T-cell (primary cell): ENCODE measurements around the gene SPOPL. TPM values are rescaled to one million over a fixed set of nuclear protein-coding genes. Genes with fewer than 3 reads are reported as not detected.

Experiments used
- ATAC-seq, 4 experiments: fragments of 200-7000 bp in 3 of 4; fragments of 150-1000 bp in 1 of 4; cut with Tn5 transposase; replicated peaks in 1 of 4; 1 replicate in 3 of 4; 2 replicates in 1 of 4; pipeline ENCODE4 v1.10.0; 2021; ENCODE audit warnings: moderate library complexity in 3 of 4, mild to moderate bottlenecking in 2 of 4, moderate number of reproducible peaks in 1 of 4
- CTCF ChIA-PET, 2 donors: fragments of 300-600 bp; sonication (Branson Sonifier 250); formaldehyde crosslinking; loops; one replicate each; lab custom pipeline; 2022; ENCODE audit warnings: antibody characterized with exemption in 2 of 2; lab: Charles Lee
- POLR2A ChIA-PET, 2 donors: fragments of 300-600 bp; sonication (Branson Sonifier 250); formaldehyde crosslinking; loops; one replicate each; lab custom pipeline; 2022; ENCODE audit warnings: antibody characterized with exemption in 2 of 2; lab: Charles Lee
- DNase-seq, 35 experiments: peaks; one replicate each; pipeline versions ENCODE4 v3.0.0 to v3.0.0-alpha.2; 2013 to 2023
- H3K27ac ChIP-seq: one replicate; pipeline ENCODE4 v1.5.1; 2013; ENCODE audit warnings: low read length
- H3K27me3 ChIP-seq, 2 experiments: replicated peaks in 1 of 2; 1 replicate in 1 of 2; 2 replicates in 1 of 2; pipeline versions ENCODE4 v1.6.1 to v1.7.0; 2013; ENCODE audit warnings: low read length in 1 of 2, mixed read lengths in 1 of 2; ENCODE audit not compliant: control insufficient read depth in 2 of 2, insufficient read depth in 2 of 2; ENCODE audit errors: extremely low read depth in 1 of 2
- H3K36me3 ChIP-seq, 2 donors: 1 replicate in 1 of 2; 2 replicates in 1 of 2; pipeline versions ENCODE4 v1.6.1 to v1.7.0; 2013; ENCODE audit warnings: low read length in 1 of 2; ENCODE audit not compliant: control insufficient read depth in 2 of 2, insufficient read depth in 1 of 2; ENCODE audit errors: extremely low read depth in 1 of 2
- H3K4me1 ChIP-seq, 2 experiments: 1 replicate in 1 of 2; 2 replicates in 1 of 2; pipeline versions ENCODE4 v1.6.1 to v1.7.0; 2013; ENCODE audit warnings: low read length in 2 of 2, mixed read lengths in 1 of 2; ENCODE audit not compliant: insufficient read depth in 2 of 2, control insufficient read depth in 1 of 2; ENCODE audit errors: extremely low read depth in 1 of 2
- H3K4me3 ChIP-seq, 2 donors: 1 replicate in 1 of 2; 2 replicates in 1 of 2; pipeline versions ENCODE4 v1.5.1 to v1.7.0; 2013; ENCODE audit warnings: mild to moderate bottlenecking in 2 of 2, low read length in 1 of 2, moderate library complexity in 1 of 2; ENCODE audit not compliant: control insufficient read depth in 1 of 2; ENCODE audit errors: extremely low read depth in 1 of 2
- H3K9me3 ChIP-seq: 2 replicates; pipeline ENCODE4 v1.7.0; 2013
- H3K27ac Mint-ChIP-seq, 2 donors: one replicate each; pipeline ENCODE4 v1.8.0; 2020 to 2021; ENCODE audit warnings: mild to moderate bottlenecking in 2 of 2, mixed read lengths in 2 of 2
- H3K27me3 Mint-ChIP-seq, 2 donors: one replicate each; pipeline ENCODE4 v1.8.0; 2021 to 2022; ENCODE audit warnings: mixed read lengths in 2 of 2
- H3K36me3 Mint-ChIP-seq: one replicate; pipeline ENCODE4 v1.8.0; 2021; ENCODE audit warnings: mixed read lengths
- H3K4me1 Mint-ChIP-seq, 3 donors: one replicate each; pipeline ENCODE4 v1.8.0; 2020 to 2022; ENCODE audit warnings: mixed read lengths in 3 of 3, mild to moderate bottlenecking in 1 of 3
- H3K4me3 Mint-ChIP-seq, 3 donors: one replicate each; pipeline ENCODE4 v1.8.0; 2020 to 2022; ENCODE audit warnings: mild to moderate bottlenecking in 3 of 3, mixed read lengths in 3 of 3, moderate library complexity in 3 of 3
- H3K9me3 Mint-ChIP-seq, 3 donors: one replicate each; pipeline ENCODE4 v1.8.0; 2020 to 2022; ENCODE audit warnings: mixed read lengths in 3 of 3
- WGBS: methylation state at CpG from one replicate; pipeline ENCODE4 v1.1.5; 2013; ENCODE audit warnings: missing lambda C conversion rate; ENCODE audit not compliant: insufficient coverage; 5-methylcytosine and 5-hydroxymethylcytosine counted together
- total RNA-seq, 35 experiments: library from RNA in 6 of 35; stranded (reverse) in 6 of 35; fragments of 120-200 nt in 1 of 35; gene quantifications; one replicate each; pipeline versions ENCODE4 v1.2.1 to v1.2.4 and lab custom pipeline; 2013 to 2026

The SPOPL gene
- total RNA-seq, 5 donors from 2014 or later (not counting 1 experiment from before 2014, with no cell fraction given) = 10.4 to 22.0 (median 11.8) TPM

- H3K9me3 ChIP-seq = no peaks in the 10 kb centered on the region
- no peaks in the 10 kb centered on the region for H3K9me3 Mint-ChIP-seq
- H3K4me1 Mint-ChIP-seq = peaks cover 52 to 58% (median 56%) of the 10 kb centered on the region in 3 donors
- no peak overlapping the region for H3K4me3 ChIP-seq
- H3K27ac Mint-ChIP-seq = peak overlapping the region; percentile 8 to 50
- H3K27ac ChIP-seq = no peak overlapping the region
- H3K36me3 Mint-ChIP-seq = peaks cover 3% of the 10 kb centered on the region
- ChIA-PET POLR2A (no interaction called here), CTCF (interaction anchor here (0.5 to 1.1 kb wide), 3 partner anchors 11 to 79 kb away, joined by 3 to 4 read pairs (median 3); no protein-coding TSS in a partner anchor)
- peaks cover 13 to 19% of the 10 kb centered on the region in 2 experiments for H3K4me1 ChIP-seq
- H3K27me3 Mint-ChIP-seq = no peaks in the 10 kb centered on the region
- H3K36me3 ChIP-seq = no peaks in the 10 kb centered on the region
- ATAC-seq (no peak), DNase-seq (no peak)
- peak overlapping the region; percentile 65 to 100 (median 98) for H3K4me3 Mint-ChIP-seq
- H3K27me3 ChIP-seq = no peaks in the 10 kb centered on the region
Observed at GRCh38 chr2:138504092-138504491, 2.5 kb downstream of the SPOPL start.

GRCh38 chr2:138504546-138505235 is 3.1 kb downstream of the SPOPL start:
- peaks cover 13 to 19% of the 10 kb centered on the region in 2 experiments for H3K4me1 ChIP-seq
- no peak overlapping the region for H3K4me3 ChIP-seq
- ChIA-PET POLR2A (no interaction called here), CTCF (interaction anchor here in 1 of 2 donors (1.1 kb wide), 1 partner anchor 18 kb away, joined by 3 read pairs; no protein-coding TSS in a partner anchor)
- DNase-seq (no peak), ATAC-seq (no peak)
- Mint-ChIP-seq H3K27ac (peak overlapping the region in 1 of 2 donors; percentile 29), H3K27me3 (no peaks in the 10 kb centered on the region), H3K36me3 (peaks cover 7% of the 10 kb centered on the region), H3K4me1 (peaks cover 55 to 61% (median 59%) of the 10 kb centered on the region in 3 donors), H3K4me3 (peak overlapping the region; percentile 22 to 100 (median 98)), H3K9me3 (no peaks in the 10 kb centered on the region)
- peaks cover 2% of the 10 kb centered on the region for H3K9me3 ChIP-seq
- WGBS = no CpG with 5 or more reads among the region's 2 CpGs
- no peaks in the 10 kb centered on the region for H3K36me3 ChIP-seq
- no peaks in the 10 kb centered on the region for H3K27me3 ChIP-seq
- H3K27ac ChIP-seq = no peak overlapping the region

- ChIA-PET CTCF (no interaction called here), POLR2A (no interaction called here)
- Histone ChIP-seq H3K4me1 (peaks cover 4 to 16% of the 10 kb centered on the region in 2 experiments), H3K27ac (no peak overlapping the region), H3K9me3 (peaks cover 7% of the 10 kb centered on the region), H3K27me3 (no peaks in the 10 kb centered on the region), H3K4me3 (no peak overlapping the region), H3K36me3 (no peaks in the 10 kb centered on the region)
- DNase-seq (no peak), ATAC-seq (no peak)
- Mint-ChIP-seq H3K4me1 (peaks cover 54 to 59% (median 55%) of the 10 kb centered on the region in 3 donors), H3K9me3 (peaks cover 0 to 6% (median 1%) of the 10 kb centered on the region in 3 donors), H3K27me3 (no peaks in the 10 kb centered on the region), H3K4me3 (no peak overlapping the region), H3K36me3 (peaks cover 15% of the 10 kb centered on the region), H3K27ac (no peak overlapping the region)
- 70% methylated on average over 2 of the region's 4 CpGs for WGBS
Observed at GRCh38 chr2:138507267-138507666, 5.7 kb downstream of the SPOPL start.

- peaks cover 0 to 7% (median 1%) of the 10 kb centered on the region in 3 donors for H3K9me3 Mint-ChIP-seq
- no peak overlapping the region for H3K27ac Mint-ChIP-seq
- no peak overlapping the region for H3K4me3 Mint-ChIP-seq
- H3K4me1 Mint-ChIP-seq = peaks cover 48 to 54% (median 50%) of the 10 kb centered on the region in 3 donors
- DNase-seq (no peak), ATAC-seq (no peak)
- H3K9me3 ChIP-seq = peaks cover 7% of the 10 kb centered on the region
- no peaks in the 10 kb centered on the region for H3K27me3 ChIP-seq
- no peak overlapping the region for H3K27ac ChIP-seq
- H3K27me3 Mint-ChIP-seq = peaks cover 0 to 5% of the 10 kb centered on the region in 2 donors
- ChIA-PET POLR2A (no interaction called here), CTCF (no interaction called here)
- peaks cover 20% of the 10 kb centered on the region for H3K36me3 Mint-ChIP-seq
- no peak overlapping the region for H3K4me3 ChIP-seq
- 100% methylated on average over 2 of the region's 3 CpGs for WGBS
- H3K36me3 ChIP-seq = no peaks in the 10 kb centered on the region
- H3K4me1 ChIP-seq = peaks cover 0 to 3% of the 10 kb centered on the region in 2 experiments
Observed at GRCh38 chr2:138510319-138510718, 8.7 kb downstream of the SPOPL start.

- WGBS = no CpG with 5 or more reads among the region's 1 CpG
- Histone ChIP-seq H3K36me3 (no peaks in the 10 kb centered on the region), H3K4me3 (no peak overlapping the region), H3K9me3 (peaks cover 7% of the 10 kb centered on the region), H3K27ac (no peak overlapping the region), H3K4me1 (peaks cover 0 to 15% of the 10 kb centered on the region in 2 experiments), H3K27me3 (no peaks in the 10 kb centered on the region)
- DNase-seq = no peak
- peaks cover 0 to 5% of the 10 kb centered on the region in 2 donors for H3K27me3 Mint-ChIP-seq
- ATAC-seq = no peak
- H3K4me1 Mint-ChIP-seq = peaks cover 42 to 57% (median 54%) of the 10 kb centered on the region in 3 donors
- H3K9me3 Mint-ChIP-seq = peaks cover 0 to 7% (median 1%) of the 10 kb centered on the region in 3 donors
- ChIA-PET POLR2A (no interaction called here), CTCF (no interaction called here)
- no peak overlapping the region for H3K27ac Mint-ChIP-seq
- H3K36me3 Mint-ChIP-seq = peaks cover 19% of the 10 kb centered on the region
- no peak overlapping the region for H3K4me3 Mint-ChIP-seq
Observed at GRCh38 chr2:138512672-138513071, 11.1 kb downstream of the SPOPL start.

GRCh38 chr2:138514173-138514572 is 12.6 kb downstream of the SPOPL start:
- ChIA-PET POLR2A (no interaction called here), CTCF (no interaction called here)
- H3K9me3 Mint-ChIP-seq = peaks cover 0 to 7% (median 1%) of the 10 kb centered on the region in 3 donors
- no peak for DNase-seq
- no peak for ATAC-seq
- H3K27ac ChIP-seq = no peak overlapping the region
- peaks cover 0 to 5% of the 10 kb centered on the region in 2 donors for H3K27me3 Mint-ChIP-seq
- H3K4me1 Mint-ChIP-seq = peaks cover 52 to 62% (median 55%) of the 10 kb centered on the region in 3 donors
- no peak overlapping the region for H3K4me3 Mint-ChIP-seq
- H3K4me3 ChIP-seq = no peak overlapping the region
- no peaks in the 10 kb centered on the region for H3K27me3 ChIP-seq
- peaks cover 7% of the 10 kb centered on the region for H3K9me3 ChIP-seq
- peaks cover 0 to 17% of the 10 kb centered on the region in 2 experiments for H3K4me1 ChIP-seq
- H3K36me3 ChIP-seq = no peaks in the 10 kb centered on the region
- no peak overlapping the region for H3K27ac Mint-ChIP-seq
- WGBS = 94% methylated on average over 2 of the region's 3 CpGs
- H3K36me3 Mint-ChIP-seq = peaks cover 19% of the 10 kb centered on the region
